Measurements from ENCODE around the gene TEX11.
"Not testable (repeated sequence)": the region's sequence is repeated elsewhere in the genome, so short reads cannot be mapped to it uniquely, and the experiment has no call there.

Gene TEX11
- total RNA-seq, result 0 to 2.0 (median 0) reads per million in 17 experiments

DNA sequence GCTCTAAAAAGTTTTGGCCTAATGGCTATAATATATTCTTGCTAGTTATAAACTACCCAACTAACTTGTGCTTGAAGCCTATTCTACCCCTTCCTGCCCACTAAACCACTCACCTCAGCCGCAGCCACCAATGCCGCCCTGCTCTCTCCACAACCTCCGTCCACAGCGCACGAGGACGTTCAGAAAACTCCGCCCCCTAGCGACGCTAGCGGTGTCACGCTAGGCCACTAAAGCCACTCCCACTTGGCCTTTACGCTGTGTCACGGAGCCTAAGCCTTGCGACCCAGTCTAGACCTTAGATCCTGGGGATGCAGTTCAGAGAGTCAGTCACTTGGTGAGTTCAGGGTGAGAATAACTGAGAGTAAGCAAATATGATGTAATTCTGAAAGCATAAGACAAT, at the start of gene TEX11:
TSS of gene TEX11 (minus strand) at position 171 of the 400 bp plus-strand sequence. CDS start 922 bp downstream, outside the sequence.
- no peak for DNase-seq

DNA sequence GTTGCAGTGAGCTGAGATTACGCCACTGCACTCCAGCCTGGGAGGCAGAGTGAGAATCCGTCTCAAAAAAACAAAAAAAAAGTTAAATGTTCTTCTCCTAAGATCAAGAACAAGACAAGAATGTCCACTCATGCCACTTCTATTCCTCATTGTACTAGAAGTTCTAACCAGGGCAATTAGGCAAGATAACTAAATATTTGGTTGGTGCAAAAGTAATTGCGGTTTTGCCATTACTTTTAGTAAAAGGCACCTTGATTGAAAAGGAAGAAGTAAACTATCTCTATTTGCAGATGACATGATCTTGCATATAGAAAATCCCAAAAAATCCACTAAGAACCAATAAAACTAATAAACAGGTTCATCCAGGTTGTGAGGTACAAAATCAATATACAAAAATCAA, 46.4 kb upstream of the TEX11 start:
- DNase-seq, result no peak

DNA sequence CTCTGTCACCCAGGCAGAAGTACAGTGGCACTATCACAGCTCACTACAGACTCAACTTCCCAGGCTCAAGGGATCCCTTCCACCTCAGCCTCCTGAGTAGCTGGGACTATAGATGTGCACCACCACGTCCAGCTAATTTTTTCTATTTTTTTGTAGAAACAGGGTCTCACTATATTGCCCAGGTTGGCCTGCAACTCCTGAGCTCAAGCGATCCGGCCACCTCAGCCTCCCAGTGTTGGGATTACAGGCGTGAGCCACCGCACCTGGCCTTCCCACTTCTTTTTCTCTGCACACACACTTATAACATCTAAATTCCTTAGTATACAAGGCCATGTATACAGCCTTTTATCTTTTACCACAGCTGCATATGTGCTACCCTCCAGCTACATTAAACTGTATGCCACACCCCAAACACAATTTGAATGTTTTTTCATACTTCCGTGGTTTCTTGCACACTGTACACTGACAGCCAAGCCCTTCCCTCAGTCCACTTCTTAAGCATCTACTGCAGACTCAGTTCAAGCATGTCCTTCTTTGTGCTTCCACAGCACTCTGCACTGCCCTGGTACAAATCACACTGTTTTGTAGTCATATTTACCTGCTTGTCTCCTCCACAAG, 15.9 kb upstream of the TEX11 start:
- DNase-seq, result no peak

DNA sequence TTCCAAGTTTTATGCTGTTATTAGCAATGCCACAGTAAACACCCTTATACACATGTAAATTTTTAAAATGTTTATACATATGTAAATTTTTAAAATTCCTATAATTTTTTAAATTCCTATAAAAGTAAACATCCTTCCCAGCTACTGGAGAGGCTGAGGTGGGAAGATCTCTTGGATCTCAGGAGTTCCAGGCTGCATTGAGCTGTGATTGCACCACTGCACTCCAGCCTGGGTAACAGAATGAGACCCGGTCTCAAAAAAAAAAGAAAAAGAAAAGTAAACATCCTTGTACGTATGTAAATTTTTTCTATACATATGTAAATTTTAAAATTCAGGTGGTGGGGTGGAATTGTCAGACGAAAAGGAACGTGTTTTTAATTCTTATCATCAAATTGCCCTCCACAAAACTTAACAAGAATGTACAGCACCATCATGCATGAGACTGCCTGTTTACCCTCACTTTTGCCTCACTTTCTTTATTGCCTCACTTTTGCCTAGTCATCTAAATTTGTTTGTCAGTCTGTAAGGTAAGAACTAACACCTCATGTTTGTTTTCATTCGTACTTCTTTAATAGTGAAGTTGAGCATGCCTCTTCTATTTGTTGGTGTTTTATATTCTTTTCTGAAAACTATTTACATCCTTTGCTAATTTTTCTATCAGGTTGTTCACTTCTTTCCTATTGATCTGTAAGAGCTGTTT, 14.4 kb upstream of the TEX11 start:
- no peak for DNase-seq

DNA sequence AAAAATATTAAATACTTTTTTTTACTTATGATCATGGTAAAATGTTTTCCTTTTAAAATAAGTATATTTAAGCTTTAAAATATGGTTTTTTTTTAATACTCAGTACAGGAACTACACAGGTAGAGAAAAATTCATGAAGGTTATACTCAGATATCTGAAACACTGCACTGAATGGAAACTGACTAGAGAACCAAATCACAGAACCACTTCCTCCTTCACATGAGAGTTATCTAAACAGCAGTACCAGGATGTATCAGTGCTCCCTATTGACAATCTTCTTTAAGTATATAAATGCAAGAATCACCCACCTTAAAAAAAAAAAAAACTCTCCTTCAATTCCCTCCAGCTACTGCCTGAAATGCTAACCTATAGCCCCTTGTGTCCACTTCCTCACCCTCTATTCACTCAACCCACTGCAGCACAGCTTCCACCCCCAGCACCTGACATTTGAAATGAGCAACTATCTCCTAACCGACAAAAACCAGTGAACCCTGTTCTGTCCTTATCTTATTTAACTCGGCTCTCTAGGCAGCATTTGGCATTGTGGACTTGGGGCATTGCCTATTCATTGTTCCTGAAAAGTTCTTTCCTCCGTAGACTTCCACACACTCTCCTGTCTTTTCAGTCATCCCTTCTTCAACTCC, 13.3 kb upstream of the TEX11 start:
- DNase-seq, result no peak

DNA sequence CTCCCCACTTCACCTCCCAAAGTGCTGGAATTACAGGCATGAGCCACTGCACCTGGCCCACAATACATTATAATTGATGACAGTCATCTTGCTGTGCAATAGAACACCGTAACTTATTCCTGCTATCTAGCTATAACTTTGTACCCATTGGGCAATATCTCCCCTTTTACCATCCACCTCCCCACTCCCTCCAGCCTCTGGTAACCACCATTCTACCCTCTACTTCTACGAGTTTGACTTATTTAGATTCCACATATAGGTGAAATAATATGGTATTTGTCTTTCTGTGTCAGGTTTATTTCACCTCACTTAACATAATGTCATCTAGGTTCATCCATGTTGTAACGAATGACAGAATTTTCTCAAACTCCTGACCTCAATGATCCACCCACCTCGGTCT, 8.2 kb upstream of the TEX11 start:
- no peak for DNase-seq

DNA sequence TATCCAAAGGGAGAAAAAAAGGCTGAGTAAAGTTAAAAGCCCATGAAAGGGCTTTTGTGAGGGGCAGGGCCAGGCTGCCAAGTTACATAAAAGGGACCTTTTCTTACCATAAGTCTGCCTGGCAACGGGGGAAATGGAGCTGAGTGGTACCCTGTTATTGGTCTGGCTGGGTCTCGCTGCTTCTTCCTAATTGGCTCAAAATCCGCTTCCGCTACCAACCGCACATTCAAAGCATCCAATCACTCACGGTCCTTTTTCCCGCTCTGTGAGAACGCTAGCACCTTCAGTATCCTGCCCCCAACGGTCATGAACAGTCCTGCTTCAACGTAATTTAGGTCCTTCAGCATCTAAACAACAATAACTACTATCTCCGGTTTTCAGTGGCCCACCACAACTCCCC, 611 bp downstream of the TEX11 start:
- no peak for DNase-seq

DNA sequence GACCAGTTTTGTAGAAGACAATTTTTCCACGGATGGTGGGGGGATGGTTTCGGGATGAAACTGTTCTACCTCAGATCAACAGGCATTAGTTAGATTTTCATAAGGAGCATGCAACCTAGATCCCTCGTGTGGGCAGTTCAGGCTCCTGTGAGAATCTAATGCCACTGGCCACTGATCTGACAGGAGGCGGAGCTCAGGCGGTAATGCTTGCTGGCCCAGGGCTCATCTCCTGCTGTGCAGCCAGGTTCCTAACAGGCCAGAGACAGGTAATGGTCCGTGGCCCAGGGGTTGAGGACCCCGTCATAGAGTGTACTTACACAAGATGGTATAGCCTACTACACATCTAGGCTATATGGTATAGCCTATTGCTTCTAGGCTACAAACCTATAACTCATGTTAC, 7.0 kb downstream of the TEX11 start:
- DNase-seq, result no peak

DNA sequence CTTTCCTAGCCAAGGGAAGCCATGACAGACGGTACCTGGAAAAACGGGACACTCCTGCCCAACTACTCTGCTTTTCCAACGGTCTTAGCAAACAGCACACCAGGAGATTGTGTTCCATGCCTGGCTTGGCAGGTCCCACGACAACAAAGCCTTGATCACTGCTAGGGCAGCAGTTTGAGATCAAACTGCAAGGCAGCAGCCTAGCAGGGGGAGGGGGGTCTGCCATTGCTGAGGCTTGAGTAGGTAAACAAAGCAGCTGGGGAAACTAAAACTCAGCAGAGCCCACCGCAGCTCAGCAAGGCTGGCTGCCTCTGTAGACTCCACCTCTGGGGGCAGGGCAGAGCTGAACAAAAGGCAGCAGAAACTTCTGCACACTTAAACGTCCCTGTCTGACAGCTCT, 18.1 kb downstream of the TEX11 start:
- DNase-seq, result not testable (repeated sequence)

DNA sequence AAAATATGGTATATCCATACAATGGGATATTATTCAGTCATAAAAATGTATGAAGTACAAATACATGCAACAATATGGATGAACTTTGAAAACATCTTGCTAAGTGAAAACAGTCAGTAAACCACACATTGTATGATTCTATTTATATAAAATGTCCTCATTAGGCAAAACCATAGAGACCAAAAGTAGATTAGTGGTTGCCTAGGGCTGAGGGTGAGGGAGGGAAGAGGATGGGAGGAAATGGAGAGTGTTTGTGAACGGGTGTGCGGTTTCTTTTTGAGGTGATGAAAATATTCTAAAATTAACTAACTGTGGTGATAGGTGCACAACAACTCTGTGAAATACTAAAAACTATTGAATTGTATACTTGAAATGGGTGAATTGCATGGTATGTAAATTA, 29.6 kb downstream of the TEX11 start:
- DNase-seq, result no peak

DNA sequence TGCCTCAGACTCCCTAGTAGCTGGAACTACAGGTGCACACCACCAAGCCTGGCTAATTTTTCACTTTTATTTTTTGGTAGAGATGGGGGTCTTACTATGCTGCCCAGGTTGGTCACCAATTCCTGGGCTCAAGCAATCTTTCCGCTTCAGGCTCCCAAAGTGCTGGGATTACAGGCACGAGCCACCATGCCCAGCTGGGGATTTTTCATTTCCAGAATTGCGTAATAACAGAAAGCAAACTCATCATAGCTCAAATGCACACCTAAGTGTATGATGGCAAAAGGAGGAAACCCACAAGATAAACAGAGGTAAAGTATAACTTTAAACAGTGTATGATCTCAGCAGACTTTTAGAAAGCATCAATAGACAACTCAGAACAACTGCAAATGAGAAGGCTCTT, 56.2 kb downstream of the TEX11 start:
- no peak for DNase-seq

DNA sequence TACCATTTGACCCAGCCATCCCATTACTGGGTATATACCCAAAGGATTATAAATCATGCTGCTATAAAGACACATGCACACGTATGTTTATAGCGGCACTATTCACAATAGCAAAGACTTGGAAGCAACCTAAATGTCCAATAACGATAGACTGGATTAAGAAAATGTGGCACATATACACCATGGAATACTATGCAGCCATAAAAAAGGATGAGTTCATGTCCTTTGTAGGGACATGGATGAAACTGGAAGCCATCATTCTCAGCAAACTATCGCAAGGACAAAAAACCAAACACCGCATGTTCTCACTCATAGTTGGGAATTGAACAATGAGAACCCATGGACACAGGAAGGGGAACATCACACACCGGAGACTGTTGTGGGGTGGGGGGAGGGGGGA, 64.4 kb downstream of the TEX11 start:
- not testable (repeated sequence) for DNase-seq

DNA sequence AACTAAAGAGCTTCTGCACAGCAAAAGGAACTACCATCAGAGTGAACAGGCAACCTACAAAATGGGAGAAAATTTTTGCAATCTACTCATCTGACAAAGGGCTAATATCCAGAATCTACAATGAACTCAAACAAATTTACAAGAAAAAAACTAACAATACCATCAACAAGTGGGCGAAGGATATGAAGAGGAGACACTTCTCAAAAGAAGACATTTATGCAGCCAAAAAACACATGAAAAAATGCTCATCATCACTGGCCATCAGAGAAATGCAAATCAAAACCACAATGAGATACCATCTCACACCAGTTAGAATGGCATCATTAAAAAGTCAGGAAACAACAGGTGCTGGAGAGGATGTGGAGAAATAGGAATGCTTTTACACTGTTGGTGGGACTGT, 64.9 kb downstream of the TEX11 start:
- not testable (repeated sequence) for DNase-seq

DNA sequence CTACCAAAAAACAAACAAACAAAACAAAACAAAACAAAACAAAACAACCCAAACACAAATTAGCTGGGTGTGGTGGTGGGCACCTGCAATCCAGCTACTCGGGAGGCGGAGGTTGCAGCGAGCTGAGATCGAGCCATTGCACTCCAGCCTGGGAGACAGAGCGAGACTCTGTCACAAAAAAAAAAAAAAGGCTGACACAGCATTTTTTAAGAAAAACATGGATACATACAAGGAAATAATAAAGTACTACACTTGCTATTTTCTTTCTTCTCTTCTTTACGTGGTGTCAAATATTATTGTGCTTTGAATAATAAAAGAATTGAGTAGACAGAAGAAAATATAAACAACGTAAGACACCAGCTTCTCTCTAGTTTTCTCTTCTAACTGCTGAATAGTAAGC, 73.9 kb downstream of the TEX11 start:
- no peak for DNase-seq

DNA sequence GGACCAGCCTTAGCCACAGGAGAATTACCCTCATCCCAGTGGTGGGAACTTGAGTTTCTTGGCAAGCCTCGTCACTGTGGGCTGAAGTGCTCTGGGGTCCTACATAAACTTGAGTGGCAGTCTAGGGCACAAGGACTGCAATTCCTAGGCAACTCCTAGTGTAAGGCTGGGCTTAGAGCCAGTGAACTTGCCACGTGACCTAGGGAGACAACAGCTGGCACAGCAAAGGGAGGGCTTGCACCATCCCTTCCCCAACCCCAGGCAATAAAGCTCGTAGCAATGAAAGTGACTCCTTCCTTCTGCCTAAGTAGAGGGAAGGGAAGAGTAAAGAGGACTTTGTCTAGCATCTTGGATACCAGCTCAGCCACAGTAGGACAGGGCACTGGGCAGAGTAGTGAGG, 81.8 kb downstream of the TEX11 start:
- DNase-seq, result no peak

DNA sequence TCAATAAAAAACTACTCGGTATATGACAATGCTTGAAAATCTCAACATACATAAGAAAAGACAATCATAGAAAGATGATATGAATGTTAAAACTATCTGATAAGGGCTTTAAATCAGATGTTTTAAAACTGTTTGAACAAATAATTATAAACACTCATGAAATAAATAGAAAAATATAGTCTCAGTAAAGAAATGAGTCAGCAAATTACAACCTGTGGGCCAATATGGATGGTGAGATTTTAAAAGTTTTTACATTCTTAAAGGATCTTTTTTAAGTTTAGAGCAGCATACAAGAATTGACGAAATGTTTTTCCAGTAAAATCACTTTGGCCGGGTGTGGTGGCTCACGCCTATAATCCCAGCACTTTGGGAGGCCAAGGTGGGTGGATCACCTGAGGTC, 83.1 kb downstream of the TEX11 start:
- no peak for DNase-seq

DNA sequence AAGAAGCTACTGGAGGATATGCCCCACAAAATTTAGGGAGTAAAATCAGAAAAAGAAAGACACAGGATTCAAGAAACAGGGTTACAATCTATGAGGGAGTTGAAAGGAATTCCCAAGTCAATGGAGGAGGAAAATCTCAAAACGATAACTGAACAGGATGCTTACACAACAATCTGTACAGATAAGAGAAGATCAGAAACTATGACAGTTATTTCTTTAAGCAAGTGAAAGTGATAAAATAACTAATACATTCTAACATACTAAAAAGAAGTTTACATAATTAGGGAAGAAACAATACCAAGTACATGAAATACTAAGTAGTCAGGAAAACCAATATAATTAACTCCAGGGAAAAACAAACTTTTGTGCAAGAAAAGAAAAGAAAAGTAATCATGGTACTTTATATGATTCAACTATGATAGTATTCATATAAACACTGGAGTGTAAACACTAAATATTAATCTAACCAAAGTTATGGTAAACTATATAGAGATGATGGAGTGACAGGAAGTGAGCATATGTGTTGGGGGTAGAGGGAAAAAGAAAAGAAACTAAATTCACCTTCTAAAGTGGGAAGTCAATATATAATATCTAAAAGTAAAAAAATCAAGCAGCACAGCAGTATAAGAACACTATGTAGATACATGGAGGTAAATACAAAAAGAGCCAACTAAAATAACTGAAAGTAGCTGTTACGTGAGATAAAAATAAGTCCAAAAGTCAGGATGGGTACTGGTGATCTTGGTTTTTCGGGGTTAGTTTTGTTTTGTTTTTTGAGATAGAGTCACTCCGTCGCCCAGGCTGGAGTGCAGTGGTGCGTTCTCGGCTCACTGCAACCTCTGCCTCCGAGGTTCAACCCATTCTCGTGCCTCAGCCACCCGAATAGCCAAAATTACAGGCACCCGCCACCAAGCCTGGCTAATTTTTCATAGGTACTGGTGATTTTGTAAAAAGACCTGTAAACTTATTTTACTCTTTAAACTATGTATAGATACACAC, 99.3 kb downstream of the TEX11 start:
- DNase-seq, result no peak

DNA sequence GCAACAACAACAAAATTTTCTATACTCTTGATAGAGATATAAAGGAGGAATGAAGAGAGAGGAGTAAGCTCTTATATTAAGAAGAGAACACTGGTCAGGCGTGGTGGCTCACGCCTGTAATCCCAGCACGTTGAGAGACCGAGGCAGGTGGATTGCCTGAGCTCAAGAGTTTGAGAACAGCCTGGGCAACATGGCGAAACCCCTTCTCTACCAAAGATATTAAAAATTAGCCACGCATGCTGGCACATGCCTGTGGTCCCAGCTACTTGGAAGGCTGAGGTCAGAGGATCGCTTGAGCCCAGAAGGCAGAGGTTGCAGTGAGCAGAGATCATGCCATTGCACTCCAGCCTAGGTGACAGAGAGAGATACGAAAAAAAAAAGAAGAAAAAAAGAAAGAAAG, 102.4 kb downstream of the TEX11 start:
- no peak for DNase-seq

DNA sequence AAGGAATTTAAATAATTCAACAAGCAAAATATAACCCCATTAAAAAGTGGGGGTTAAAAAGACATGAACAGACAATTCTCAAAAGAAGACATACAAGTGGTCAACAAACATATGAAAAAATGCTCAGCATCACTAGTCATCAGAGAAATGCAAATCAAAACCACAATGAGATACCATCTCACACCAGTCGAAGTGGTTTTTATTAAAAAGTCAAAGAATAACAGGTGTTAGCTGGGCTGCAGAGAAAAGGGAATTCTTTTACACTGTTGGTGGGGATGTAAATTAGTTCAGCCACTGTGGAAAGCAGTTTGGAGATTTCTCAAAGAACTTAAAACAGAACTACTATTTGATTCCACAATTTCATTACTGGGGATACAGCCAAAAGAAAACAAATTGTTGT, 111.8 kb downstream of the TEX11 start:
- DNase-seq, result not testable (repeated sequence)

DNA sequence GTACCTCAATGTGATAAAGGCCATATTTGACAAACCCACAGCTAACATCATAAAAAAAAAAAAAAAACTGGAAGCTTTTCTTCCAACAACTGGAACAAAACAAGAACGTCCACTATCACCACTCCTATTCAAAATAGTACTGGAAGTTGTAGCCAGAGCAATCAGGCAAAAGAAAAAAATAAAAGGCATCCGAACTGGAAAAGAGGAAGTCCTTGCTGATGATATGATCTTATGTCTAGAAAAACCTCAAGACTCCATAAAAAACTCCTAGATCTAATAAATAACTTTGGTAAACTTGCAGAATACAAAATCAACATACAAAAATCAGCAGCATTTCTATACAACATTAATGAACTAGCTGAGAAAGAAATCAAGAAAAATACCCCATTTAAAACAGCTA, 134.3 kb downstream of the TEX11 start:
- peak in 2 of 4 experiments; percentile 1 to 12 for DNase-seq

DNA sequence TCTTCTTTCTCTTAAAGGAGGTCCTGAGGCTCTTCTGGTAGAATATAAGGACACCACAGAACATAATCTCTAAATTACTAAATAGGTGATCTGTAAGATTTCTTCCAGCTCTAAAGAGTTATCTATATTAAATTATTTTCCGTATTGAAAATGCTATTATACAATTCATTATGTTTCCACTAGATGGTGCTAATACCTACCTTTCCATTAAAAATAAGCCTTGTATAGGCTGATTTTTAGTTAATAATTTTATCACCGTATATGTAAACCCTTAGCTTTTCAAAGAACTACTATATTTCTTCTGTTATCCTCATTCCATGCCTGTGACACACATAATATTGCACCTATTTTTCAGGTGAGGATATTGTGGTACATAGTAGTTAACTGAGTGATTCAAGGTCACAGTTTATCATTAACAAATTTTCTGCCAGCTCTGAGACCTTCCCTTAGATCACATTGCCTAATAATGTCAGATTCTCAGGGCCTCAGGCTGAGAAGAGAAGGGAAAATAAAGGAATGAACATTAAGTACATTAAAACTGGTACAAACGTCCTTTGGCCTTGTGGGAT, 138.8 kb downstream of the TEX11 start:
- peak in 2 of 4 experiments; percentile 1 to 35 for DNase-seq

DNA sequence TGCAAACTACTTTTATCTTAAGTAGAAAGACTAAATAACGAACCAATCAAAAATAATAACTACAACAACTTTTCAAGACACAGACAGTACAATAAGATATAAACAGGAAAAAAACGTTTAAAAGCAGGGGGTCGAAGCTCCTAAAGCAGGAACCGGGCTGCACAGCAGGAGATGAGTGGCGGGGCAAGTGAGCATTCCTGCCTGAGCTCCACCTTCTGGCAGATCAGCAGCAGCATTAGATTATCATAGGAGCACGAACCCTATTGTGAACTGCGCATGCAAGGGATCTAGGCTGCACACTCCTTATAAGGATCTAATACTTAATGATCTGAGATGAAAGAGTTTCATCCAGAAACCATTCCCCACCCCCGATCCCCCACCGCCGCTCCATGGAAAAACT, 146.2 kb downstream of the TEX11 start:
- no peak for DNase-seq
